ENCODE data around the gene MYO5B.

DNA sequence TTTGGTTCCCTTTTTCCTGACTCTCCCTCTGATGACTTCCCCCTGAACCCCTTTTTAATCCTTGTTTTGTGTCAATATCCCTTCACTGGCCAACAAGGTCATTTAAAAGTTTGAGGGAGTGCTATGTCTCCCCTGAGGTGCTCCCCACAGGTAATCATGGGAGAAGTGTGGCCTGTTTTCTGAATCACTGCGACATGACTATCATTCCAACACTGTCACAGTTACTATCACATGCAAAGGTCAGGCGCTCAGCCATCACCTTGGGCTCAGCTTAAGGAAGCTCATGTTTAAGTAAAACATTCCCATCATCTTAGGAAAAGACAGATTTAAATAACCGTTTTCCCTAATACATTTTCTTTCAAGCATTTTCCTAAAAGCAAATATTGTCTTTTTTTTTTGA is 360.7 kb downstream of the MYO5B start:
- TF ChIP-seq CTCF (IDR thresholded peaks at IDR 0.05 in 2 of 3, conservative IDR thresholded peaks at IDR 0.05 in 1 of 3; ENCODE audit: control insufficient read depth in 2 of 3, extremely low read depth in 1 of 3, insufficient read depth in 1 of 3, low read depth in 3 of 3, low read length in 3 of 3) (no peak), ZBTB11 (CRISPR knock-in tag; IDR thresholded peaks at IDR 0.05) (no peak)
